Prostate gland (tissue), 2 donors: ENCODE data around the gene NEIL3. TPM values are rescaled to one million over a fixed set of nuclear protein-coding genes. Genes with fewer than 3 reads are reported as not detected.

Experiments used
- DNase-seq: peaks from one replicate; pipeline ENCODE4 v3.0.0-alpha.2; 2019; ENCODE audit warnings: low spot score
- H3K27ac ChIP-seq, 2 donors: fragments of 200-600 bp; sonication (generic); 2 replicates each; pipeline ENCODE4 v1.5.1; 2017 to 2019
- H3K27me3 ChIP-seq: fragments of 200-600 bp; sonication (generic); replicated peaks from 2 replicates; pipeline ENCODE4 v1.5.1; 2019; ENCODE audit not compliant: insufficient read depth
- H3K36me3 ChIP-seq, 2 donors: fragments of 200-600 bp; sonication (generic); 1 replicate in 1 of 2; 2 replicates in 1 of 2; pipeline versions ENCODE4 v1.5.1 to v1.8.1; 2017 to 2019
- H3K4me1 ChIP-seq: fragments of 200-600 bp; sonication (generic); replicated peaks from 2 replicates; pipeline ENCODE4 v1.5.1; 2019
- H3K4me3 ChIP-seq, 2 donors: fragments of 200-600 bp; sonication (generic); 2 replicates each; pipeline ENCODE4 v1.5.1; 2017 to 2019
- H3K9me3 ChIP-seq: fragments of 200-600 bp; sonication (generic); 2 replicates; pipeline ENCODE4 v1.5.1; 2017
- POLR2A ChIP-seq: fragments of 450-650 bp; IDR thresholded peaks from one replicate; pipeline ENCODE4 v1.6.1; 2016; ENCODE audit warnings: antibody characterized with exemption, mild to moderate bottlenecking
- POLR2AphosphoS5 ChIP-seq: sonication (generic); formaldehyde crosslinking; IDR thresholded peaks from one replicate; pipeline ENCODE4 v1.6.1; 2017; ENCODE audit warnings: antibody characterized with exemption
- WGBS: methylation state at CpG from one replicate; pipeline ENCODE4 v1.1.5; 2018; 5-methylcytosine and 5-hydroxymethylcytosine counted together
- intact Hi-C: fragments of 100-400 bp; cut with DNase I; formaldehyde crosslinking; loops from one replicate; pipeline ENCODE4 v1.14.2; 2022
- total RNA-seq, 2 donors: library from RNA; depleted of rRNA; stranded (reverse); fragments of >200 nt; gene quantifications; one replicate each; pipeline ENCODE4 v1.1.0, GENCODE V29; 2016
- TF ChIP-seq, protein P1 (sequence below), 4 experiments: fragments of 200-600 bp in 2 of 4; fragments of 450-650 bp in 2 of 4; sonication (generic) in 2 of 4; IDR thresholded peaks; 1 replicate in 3 of 4; 2 replicates in 1 of 4; pipeline ENCODE4 v1.5.1; 2016 to 2019; ENCODE audit warnings: antibody characterized with exemption in 4 of 4, mild to moderate bottlenecking in 2 of 4, moderate library complexity in 2 of 4

NEIL3 gene
- total RNA-seq, 2 donors from 2014 or later: 0.51 to 0.59 TPM

DNA sequence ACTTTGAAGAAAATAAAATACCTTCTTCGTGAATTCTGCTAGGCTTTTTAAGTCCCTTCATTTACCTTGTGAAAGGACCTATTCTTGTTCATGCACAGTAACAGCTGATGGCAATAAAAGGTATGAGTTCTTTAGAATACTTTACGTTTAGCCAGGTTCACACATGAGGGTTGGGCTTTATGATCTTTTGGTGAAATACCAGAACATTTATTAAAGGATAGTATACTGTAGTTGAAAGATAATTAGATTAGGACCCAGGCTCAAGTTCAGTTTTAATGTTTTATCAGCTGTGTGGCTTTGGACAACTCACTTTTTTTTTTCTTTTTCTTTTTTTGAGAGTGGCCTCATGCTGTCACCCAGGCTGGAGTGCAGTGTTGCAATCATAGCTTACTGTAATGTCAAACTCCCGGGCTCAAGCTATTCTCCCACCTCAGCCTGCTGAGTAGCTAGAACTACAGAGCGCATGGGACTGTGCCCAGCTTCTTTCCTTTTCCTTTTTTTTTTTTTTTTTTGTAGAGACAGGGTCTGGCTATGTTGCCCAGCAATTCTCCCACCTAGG lies 28.2 kb upstream of the NEIL3 start:
- Histone ChIP-seq H3K36me3 (no peaks in the 10 kb centered on the region), H3K4me3 (no peak overlapping the region), H3K9me3 (no peaks in the 10 kb centered on the region), H3K27ac (no peak overlapping the region), H3K4me1 (no peaks in the 10 kb centered on the region), H3K27me3 (no peaks in the 10 kb centered on the region)
- intact Hi-C loops: no loop called here
- DNase-seq: no peak
- no peak for TF ChIP-seq POLR2A
- TF ChIP-seq, protein P1, sequence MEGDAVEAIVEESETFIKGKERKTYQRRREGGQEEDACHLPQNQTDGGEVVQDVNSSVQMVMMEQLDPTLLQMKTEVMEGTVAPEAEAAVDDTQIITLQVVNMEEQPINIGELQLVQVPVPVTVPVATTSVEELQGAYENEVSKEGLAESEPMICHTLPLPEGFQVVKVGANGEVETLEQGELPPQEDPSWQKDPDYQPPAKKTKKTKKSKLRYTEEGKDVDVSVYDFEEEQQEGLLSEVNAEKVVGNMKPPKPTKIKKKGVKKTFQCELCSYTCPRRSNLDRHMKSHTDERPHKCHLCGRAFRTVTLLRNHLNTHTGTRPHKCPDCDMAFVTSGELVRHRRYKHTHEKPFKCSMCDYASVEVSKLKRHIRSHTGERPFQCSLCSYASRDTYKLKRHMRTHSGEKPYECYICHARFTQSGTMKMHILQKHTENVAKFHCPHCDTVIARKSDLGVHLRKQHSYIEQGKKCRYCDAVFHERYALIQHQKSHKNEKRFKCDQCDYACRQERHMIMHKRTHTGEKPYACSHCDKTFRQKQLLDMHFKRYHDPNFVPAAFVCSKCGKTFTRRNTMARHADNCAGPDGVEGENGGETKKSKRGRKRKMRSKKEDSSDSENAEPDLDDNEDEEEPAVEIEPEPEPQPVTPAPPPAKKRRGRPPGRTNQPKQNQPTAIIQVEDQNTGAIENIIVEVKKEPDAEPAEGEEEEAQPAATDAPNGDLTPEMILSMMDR (IDR thresholded peaks at IDR 0.05): no peak
- TF ChIP-seq POLR2AphosphoS5: no peak
- 40% methylated on average over 4 of the region's 4 CpGs for WGBS

DNA sequence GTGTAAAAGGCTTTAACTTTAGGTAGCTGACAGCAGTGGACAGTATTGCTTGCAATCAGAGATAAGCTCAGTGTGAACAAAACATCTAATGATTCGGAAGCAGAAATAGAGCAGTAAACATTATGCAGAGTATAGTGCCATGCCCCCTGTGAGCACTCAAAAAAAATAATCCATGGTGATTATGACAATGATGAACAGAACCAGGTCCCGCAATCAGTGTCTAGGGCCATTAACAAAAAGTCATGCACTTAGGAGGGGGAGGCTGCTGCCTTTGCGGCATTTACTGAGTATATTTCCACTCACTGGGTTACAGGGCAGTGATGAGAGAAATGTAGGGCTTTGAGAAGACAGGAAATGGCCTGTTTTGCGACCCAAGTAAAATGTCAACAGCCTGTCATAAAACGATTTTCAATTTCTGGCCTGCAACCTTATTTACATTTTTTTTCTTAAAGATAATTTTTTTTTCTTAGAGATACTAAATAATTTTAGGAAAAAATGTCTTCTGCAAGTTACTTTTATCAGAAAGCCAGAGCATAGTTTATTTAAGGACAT lies 27.3 kb upstream of the NEIL3 start:
- Histone ChIP-seq H3K36me3 (no peaks in the 10 kb centered on the region), H3K27ac (no peak overlapping the region), H3K27me3 (no peaks in the 10 kb centered on the region), H3K9me3 (no peaks in the 10 kb centered on the region), H3K4me3 (no peak overlapping the region), H3K4me1 (no peaks in the 10 kb centered on the region)
- no peak for DNase-seq
- 67% methylated on average over 5 of the region's 5 CpGs for WGBS
- no peak for TF ChIP-seq POLR2AphosphoS5
- TF ChIP-seq, protein P1 (IDR thresholded peaks at IDR 0.05): no peak
- no peak for TF ChIP-seq POLR2A
- intact Hi-C loops: no loop called here

DNA sequence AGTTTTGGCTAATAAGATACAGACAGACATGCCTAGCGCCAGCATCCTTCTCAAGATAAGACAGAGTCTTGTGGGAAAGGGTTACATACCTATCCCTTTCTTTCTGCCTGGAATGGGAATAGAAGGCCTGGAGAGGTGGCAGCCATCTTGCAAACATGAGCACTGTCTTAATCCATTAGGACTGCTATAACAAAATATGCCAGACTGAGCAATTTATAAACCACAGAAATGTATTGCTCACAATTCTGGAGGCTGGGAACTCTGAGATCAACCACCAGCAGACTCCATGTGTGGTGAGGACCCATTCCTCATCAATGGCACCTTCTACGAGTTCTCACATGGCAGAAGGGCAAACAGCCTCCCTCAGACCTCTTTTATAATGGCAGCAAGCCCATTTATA lies 26.5 kb upstream of the NEIL3 start:
- WGBS: 89% methylated on average over 2 of the region's 2 CpGs
- intact Hi-C loops: no loop called here
- TF ChIP-seq, protein P1 (IDR thresholded peaks at IDR 0.05): no peak
- no peak for TF ChIP-seq POLR2A
- no peak for TF ChIP-seq POLR2AphosphoS5
- Histone ChIP-seq H3K4me1 (no peaks in the 10 kb centered on the region), H3K27me3 (no peaks in the 10 kb centered on the region), H3K4me3 (no peak overlapping the region), H3K27ac (no peak overlapping the region), H3K9me3 (no peaks in the 10 kb centered on the region), H3K36me3 (no peaks in the 10 kb centered on the region)
- DNase-seq: no peak

DNA sequence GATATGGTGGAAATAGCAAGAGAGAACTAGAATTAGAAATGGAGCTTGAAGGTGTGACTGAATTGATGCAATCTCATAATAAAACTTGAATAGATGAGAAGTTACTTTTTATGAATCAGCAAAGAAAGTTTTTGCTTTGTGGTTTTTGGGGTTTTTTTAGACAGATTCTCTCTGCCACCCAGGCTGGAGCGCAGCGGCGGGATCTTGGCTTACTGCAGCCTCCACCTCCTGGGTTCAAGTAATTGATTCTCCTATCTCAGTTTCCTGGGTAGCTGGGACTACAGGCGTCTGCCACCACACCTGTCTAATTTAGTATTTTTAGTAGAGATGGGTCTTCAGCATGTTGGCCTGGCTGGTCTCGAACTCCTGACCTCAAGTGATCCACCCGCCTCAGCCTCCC lies 23.7 kb upstream of the NEIL3 start:
- intact Hi-C loops: no loop called here
- no peaks in the 10 kb centered on the region for H3K27me3 ChIP-seq
- no peak overlapping the region for H3K27ac ChIP-seq
- 88% methylated on average over 6 of the region's 6 CpGs for WGBS
- no peaks in the 10 kb centered on the region for H3K4me1 ChIP-seq
- no peak for DNase-seq
- H3K4me3 ChIP-seq: no peak overlapping the region
- TF ChIP-seq POLR2AphosphoS5 (no peak), POLR2A (no peak)
- TF ChIP-seq, protein P1 (IDR thresholded peaks at IDR 0.05): no peak
- no peaks in the 10 kb centered on the region for H3K9me3 ChIP-seq
- no peaks in the 10 kb centered on the region for H3K36me3 ChIP-seq

DNA sequence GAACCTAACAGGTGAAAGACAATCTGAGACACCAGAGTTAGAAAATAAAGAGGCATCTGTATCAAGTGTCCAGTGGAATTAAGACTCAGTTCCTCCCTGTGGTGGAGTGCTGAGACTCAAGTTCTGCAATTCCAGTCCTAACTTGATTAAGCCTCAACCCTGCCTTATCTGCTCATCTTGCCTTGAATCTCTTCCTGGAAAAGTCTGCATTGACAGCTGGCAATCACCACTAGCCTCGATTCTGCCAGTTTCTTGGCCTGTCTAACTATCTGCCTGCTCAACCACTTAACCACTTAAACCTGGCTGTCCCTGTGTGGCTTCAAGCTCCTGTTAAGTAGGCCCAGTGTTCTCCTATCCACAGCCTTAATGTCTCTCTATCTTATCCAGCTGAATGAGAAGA lies 22.4 kb upstream of the NEIL3 start:
- intact Hi-C loops: no loop called here
- no peaks in the 10 kb centered on the region for H3K4me1 ChIP-seq
- DNase-seq: no peak
- H3K36me3 ChIP-seq: no peaks in the 10 kb centered on the region
- WGBS: 45% methylated on average over 1 of the region's 1 CpG
- no peak overlapping the region for H3K4me3 ChIP-seq
- TF ChIP-seq POLR2A (no peak), POLR2AphosphoS5 (no peak)
- TF ChIP-seq, protein P1 (IDR thresholded peaks at IDR 0.05): no peak
- no peaks in the 10 kb centered on the region for H3K27me3 ChIP-seq
- no peak overlapping the region for H3K27ac ChIP-seq
- no peaks in the 10 kb centered on the region for H3K9me3 ChIP-seq
